ENCODE results near the gene HSBP1.

HSBP1 gene

DNA sequence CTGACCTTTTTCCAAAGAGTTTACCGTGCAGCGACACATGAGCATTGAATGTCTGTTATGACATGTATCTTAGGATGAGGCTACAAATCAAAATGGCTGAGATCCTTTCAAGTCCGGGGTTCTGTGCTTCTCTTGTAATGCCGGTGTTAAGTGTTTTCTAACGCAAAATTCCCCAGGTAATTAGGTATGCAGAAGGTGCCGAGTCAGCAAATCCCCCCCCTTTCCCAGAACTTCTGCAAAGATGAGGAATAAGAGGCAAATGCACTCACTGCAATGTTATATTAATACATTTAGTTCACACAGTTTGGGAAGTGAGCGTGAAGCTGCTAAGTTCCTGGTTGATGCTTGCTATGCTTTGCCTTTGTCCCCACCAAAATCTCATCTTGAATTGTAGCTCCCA is 54.9 kb downstream of the HSBP1 start:
- no peak for TF ChIP-seq BACH2 (CRISPR knock-in tag; IDR thresholded peaks at IDR 0.05; ENCODE audit: borderline replicate concordance)
- no peak for TF ChIP-seq TCF4 (CRISPR knock-in tag; IDR thresholded peaks at IDR 0.05; ENCODE audit: borderline replicate concordance)
- TF ChIP-seq ISL1 (CRISPR knock-in tag; IDR thresholded peaks at IDR 0.05) = no peak
- no peak for TF ChIP-seq GLIS3 (CRISPR knock-in tag; IDR thresholded peaks at IDR 0.05)
- TF ChIP-seq CSDC2 (CRISPR knock-in tag; IDR thresholded peaks at IDR 0.05) = no peak
- TF ChIP-seq, protein P1, sequence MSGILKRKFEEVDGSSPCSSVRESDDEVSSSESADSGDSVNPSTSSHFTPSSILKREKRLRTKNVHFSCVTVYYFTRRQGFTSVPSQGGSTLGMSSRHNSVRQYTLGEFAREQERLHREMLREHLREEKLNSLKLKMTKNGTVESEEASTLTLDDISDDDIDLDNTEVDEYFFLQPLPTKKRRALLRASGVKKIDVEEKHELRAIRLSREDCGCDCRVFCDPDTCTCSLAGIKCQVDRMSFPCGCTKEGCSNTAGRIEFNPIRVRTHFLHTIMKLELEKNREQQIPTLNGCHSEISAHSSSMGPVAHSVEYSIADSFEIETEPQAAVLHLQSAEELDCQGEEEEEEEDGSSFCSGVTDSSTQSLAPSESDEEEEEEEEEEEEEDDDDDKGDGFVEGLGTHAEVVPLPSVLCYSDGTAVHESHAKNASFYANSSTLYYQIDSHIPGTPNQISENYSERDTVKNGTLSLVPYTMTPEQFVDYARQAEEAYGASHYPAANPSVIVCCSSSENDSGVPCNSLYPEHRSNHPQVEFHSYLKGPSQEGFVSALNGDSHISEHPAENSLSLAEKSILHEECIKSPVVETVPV (CRISPR knock-in tag; IDR thresholded peaks at IDR 0.05) = no peak
- TF ChIP-seq ZFP30 (CRISPR knock-in tag; IDR thresholded peaks at IDR 0.05) = no peak
- no peak for TF ChIP-seq POU6F1 (CRISPR knock-in tag; IDR thresholded peaks at IDR 0.05; ENCODE audit: borderline replicate concordance, low read depth)
- TF ChIP-seq ZNF8 (CRISPR knock-in tag; IDR thresholded peaks at IDR 0.05) = no peak
- TF ChIP-seq TOX (CRISPR knock-in tag; IDR thresholded peaks at IDR 0.05; ENCODE audit: borderline replicate concordance) = no peak
- TF ChIP-seq ARNTL (CRISPR knock-in tag; IDR thresholded peaks at IDR 0.05; ENCODE audit: borderline replicate concordance, low read depth) = no peak
- TF ChIP-seq ZNF70 (CRISPR knock-in tag; IDR thresholded peaks at IDR 0.05) = no peak
- TF ChIP-seq OSR1 (CRISPR knock-in tag; IDR thresholded peaks at IDR 0.05) = no peak
- no peak for TF ChIP-seq ESRRG (CRISPR knock-in tag; IDR thresholded peaks at IDR 0.05)
- TF ChIP-seq, protein P2, sequence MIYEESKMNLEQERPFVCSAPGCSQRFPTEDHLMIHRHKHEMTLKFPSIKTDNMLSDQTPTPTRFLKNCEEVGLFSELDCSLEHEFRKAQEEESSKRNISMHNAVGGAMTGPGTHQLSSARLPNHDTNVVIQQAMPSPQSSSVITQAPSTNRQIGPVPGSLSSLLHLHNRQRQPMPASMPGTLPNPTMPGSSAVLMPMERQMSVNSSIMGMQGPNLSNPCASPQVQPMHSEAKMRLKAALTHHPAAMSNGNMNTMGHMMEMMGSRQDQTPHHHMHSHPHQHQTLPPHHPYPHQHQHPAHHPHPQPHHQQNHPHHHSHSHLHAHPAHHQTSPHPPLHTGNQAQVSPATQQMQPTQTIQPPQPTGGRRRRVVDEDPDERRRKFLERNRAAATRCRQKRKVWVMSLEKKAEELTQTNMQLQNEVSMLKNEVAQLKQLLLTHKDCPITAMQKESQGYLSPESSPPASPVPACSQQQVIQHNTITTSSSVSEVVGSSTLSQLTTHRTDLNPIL (CRISPR knock-in tag; IDR thresholded peaks at IDR 0.05; ENCODE audit: low read depth) = no peak

DNA sequence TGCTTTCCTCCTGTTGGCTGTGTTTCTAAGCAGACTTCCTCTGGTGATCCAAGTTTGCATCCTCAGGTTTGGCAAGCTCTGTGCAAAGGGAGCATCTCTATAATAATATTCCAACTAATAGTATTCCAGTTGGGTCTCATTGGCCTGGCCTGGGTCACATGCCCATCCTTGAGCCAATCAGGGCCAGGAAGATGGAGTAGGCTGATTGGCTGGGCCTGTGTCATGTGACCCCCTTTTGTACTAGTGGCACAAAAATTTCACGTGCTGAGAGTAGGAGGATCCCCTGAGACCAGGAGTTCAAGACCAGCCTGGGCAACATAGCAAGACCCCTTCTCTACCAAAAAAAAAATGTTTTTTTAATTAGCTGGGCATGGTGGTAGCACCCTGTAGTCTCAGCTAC is 55.9 kb downstream of the HSBP1 start:
- TF ChIP-seq ZFP30 (CRISPR knock-in tag; IDR thresholded peaks at IDR 0.05) (no peak), ESRRG (CRISPR knock-in tag; IDR thresholded peaks at IDR 0.05) (no peak), RARB (CRISPR knock-in tag; IDR thresholded peaks at IDR 0.05) (no peak), POU6F1 (CRISPR knock-in tag; IDR thresholded peaks at IDR 0.05; ENCODE audit: borderline replicate concordance, low read depth) (no peak), TOX (CRISPR knock-in tag; IDR thresholded peaks at IDR 0.05; ENCODE audit: borderline replicate concordance) (no peak), BACH2 (CRISPR knock-in tag; IDR thresholded peaks at IDR 0.05; ENCODE audit: borderline replicate concordance) (no peak), ZFP3 (CRISPR knock-in tag; IDR thresholded peaks at IDR 0.05) (no peak), ZNF8 (CRISPR knock-in tag; IDR thresholded peaks at IDR 0.05) (no peak), SNAI2 (CRISPR knock-in tag; IDR thresholded peaks at IDR 0.05) (no peak)

More for the DNA sequence above, 54.9 kb downstream of the HSBP1 start:
- no peak for ATAC-seq

More for the DNA sequence above, 55.9 kb downstream of the HSBP1 start:
- no peak for ATAC-seq

Measured in SK-N-SH treated with all-trans-retinoic acid at 6 μM for 48 hours (cell line).